ENCODE measurements around the gene PRKCD. TPM values are rescaled to one million over a fixed set of nuclear protein-coding genes. Genes with fewer than 3 reads are reported as not detected.
"Not testable (repeated sequence)": the region's sequence is repeated elsewhere in the genome, so short reads cannot be mapped to it uniquely, and the experiment has no call there.

PRKCD gene
- total RNA-seq, 1 donor from 2014 or later = 9.9 TPM

DNA sequence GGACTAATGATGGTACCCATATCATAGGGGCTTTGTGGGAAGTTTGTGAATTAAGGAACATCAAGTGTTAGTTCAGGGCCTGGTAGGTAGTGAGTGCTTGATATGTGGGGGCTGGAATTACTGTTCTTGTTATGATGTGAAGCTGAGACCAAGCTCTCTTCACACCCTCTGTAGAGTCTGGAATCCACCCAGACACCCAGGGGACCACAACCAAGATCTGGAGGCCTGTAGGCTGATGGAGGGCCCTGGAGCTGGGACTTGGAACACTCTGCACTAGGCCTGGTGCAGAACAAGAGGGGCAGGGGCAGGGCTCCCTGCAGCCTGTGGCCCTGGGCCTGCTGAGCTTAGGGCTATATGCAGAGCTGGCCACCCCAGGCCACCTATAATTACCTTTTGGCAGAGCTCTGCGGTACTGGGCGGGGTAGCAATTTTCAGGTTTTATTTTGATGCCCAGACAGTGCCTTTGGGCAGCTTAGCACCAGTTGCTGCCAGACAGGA, 13.1 kb upstream of the PRKCD start:
- DNase-seq (ENCODE audit: low spot score) = no peak
- no peaks in the 10 kb centered on the region for H3K9me3 Mint-ChIP-seq (ENCODE audit: unreplicated experiment)
- peaks cover 3% of the 10 kb centered on the region for H3K36me3 Mint-ChIP-seq (ENCODE audit: low read depth, unreplicated experiment)
- H3K27me3 Mint-ChIP-seq (ENCODE audit: unreplicated experiment) = peaks cover 6% of the 10 kb centered on the region
- TF ChIP-seq, protein P1, sequence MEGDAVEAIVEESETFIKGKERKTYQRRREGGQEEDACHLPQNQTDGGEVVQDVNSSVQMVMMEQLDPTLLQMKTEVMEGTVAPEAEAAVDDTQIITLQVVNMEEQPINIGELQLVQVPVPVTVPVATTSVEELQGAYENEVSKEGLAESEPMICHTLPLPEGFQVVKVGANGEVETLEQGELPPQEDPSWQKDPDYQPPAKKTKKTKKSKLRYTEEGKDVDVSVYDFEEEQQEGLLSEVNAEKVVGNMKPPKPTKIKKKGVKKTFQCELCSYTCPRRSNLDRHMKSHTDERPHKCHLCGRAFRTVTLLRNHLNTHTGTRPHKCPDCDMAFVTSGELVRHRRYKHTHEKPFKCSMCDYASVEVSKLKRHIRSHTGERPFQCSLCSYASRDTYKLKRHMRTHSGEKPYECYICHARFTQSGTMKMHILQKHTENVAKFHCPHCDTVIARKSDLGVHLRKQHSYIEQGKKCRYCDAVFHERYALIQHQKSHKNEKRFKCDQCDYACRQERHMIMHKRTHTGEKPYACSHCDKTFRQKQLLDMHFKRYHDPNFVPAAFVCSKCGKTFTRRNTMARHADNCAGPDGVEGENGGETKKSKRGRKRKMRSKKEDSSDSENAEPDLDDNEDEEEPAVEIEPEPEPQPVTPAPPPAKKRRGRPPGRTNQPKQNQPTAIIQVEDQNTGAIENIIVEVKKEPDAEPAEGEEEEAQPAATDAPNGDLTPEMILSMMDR (IDR thresholded peaks at IDR 0.05; ENCODE audit: unreplicated experiment) = no peak
- no peaks in the 10 kb centered on the region for H3K4me1 Mint-ChIP-seq (ENCODE audit: unreplicated experiment)
- H3K27ac Mint-ChIP-seq (ENCODE audit: unreplicated experiment) = no peak overlapping the region
- no peak overlapping the region for H3K4me3 Mint-ChIP-seq (ENCODE audit: unreplicated experiment)

GRCh38 chr3:53149006-53149690, 11.9 kb upstream of the PRKCD start:
- TF ChIP-seq, protein P1 (IDR thresholded peaks at IDR 0.05; ENCODE audit: unreplicated experiment) = no peak
- peaks cover 2% of the 10 kb centered on the region for H3K27me3 Mint-ChIP-seq (ENCODE audit: unreplicated experiment)
- DNase-seq (ENCODE audit: low spot score) = no peak
- H3K4me1 Mint-ChIP-seq (ENCODE audit: unreplicated experiment) = no peaks in the 10 kb centered on the region
- H3K9me3 Mint-ChIP-seq (ENCODE audit: unreplicated experiment) = no peaks in the 10 kb centered on the region
- H3K36me3 Mint-ChIP-seq (ENCODE audit: low read depth, unreplicated experiment) = peaks cover 3% of the 10 kb centered on the region
- no peak overlapping the region for H3K27ac Mint-ChIP-seq (ENCODE audit: unreplicated experiment)
- no peak overlapping the region for H3K4me3 Mint-ChIP-seq (ENCODE audit: unreplicated experiment)

DNA sequence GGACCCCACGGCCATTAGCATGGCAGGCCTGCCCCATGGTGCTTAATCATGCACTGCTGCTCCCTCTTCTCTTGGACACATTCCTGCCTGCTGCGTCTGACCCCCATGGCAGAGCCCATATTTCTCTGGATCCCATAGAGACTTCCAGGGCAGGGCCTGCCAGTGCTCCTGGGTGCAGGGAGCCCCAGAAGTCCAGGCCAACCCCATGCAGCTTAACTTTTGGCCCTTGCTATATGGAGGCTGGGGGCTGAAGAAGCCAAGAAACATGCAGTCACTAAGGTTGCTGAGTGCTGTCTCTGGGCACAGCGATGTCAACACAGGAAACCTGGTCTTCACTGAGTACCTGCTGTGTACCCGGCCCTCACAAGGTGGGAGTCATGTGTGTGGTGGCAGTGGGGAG, 11.3 kb upstream of the PRKCD start:
- DNase-seq (ENCODE audit: low spot score) = no peak
- H3K9me3 Mint-ChIP-seq (ENCODE audit: unreplicated experiment) = no peaks in the 10 kb centered on the region
- no peak overlapping the region for H3K27ac Mint-ChIP-seq (ENCODE audit: unreplicated experiment)
- H3K36me3 Mint-ChIP-seq (ENCODE audit: low read depth, unreplicated experiment) = peaks cover 3% of the 10 kb centered on the region
- peaks cover 2% of the 10 kb centered on the region for H3K27me3 Mint-ChIP-seq (ENCODE audit: unreplicated experiment)
- no peak overlapping the region for H3K4me3 Mint-ChIP-seq (ENCODE audit: unreplicated experiment)
- TF ChIP-seq, protein P1 (IDR thresholded peaks at IDR 0.05; ENCODE audit: unreplicated experiment) = no peak
- H3K4me1 Mint-ChIP-seq (ENCODE audit: unreplicated experiment) = no peaks in the 10 kb centered on the region

GRCh38 chr3:53150247-53151085, 10.5 kb upstream of the PRKCD start:
- DNase-seq (ENCODE audit: low spot score) = no peak
- Mint-ChIP-seq H3K4me1 (ENCODE audit: unreplicated experiment) (no peaks in the 10 kb centered on the region), H3K27me3 (ENCODE audit: unreplicated experiment) (peaks cover 2% of the 10 kb centered on the region), H3K9me3 (ENCODE audit: unreplicated experiment) (no peaks in the 10 kb centered on the region), H3K27ac (ENCODE audit: unreplicated experiment) (no peak overlapping the region), H3K4me3 (ENCODE audit: unreplicated experiment) (no peak overlapping the region), H3K36me3 (ENCODE audit: low read depth, unreplicated experiment) (peaks cover 3% of the 10 kb centered on the region)
- TF ChIP-seq, protein P1 (IDR thresholded peaks at IDR 0.05; ENCODE audit: unreplicated experiment) = no peak

GRCh38 chr3:53151086-53151438, 9.9 kb upstream of the PRKCD start:
- H3K4me3 Mint-ChIP-seq (ENCODE audit: unreplicated experiment); H3K36me3 Mint-ChIP-seq (ENCODE audit: low read depth, unreplicated experiment); H3K4me1 Mint-ChIP-seq (ENCODE audit: unreplicated experiment); DNase-seq (ENCODE audit: low spot score); H3K9me3 Mint-ChIP-seq (ENCODE audit: unreplicated experiment); H3K27ac Mint-ChIP-seq (ENCODE audit: unreplicated experiment); H3K27me3 Mint-ChIP-seq (ENCODE audit: unreplicated experiment): not testable (repeated sequence)

Data from endothelial cell (in vitro differentiated cells).